ENCODE measurements around the gene TAF7L.

TAF7L gene

GRCh38 chrX:101219864-101220346, 71.2 kb downstream of the TAF7L start:
- Histone ChIP-seq H3K27ac (ENCODE audit: low read length) (no peak overlapping the region), H3K27me3 (ENCODE audit: low read depth, low read length) (no peaks in the 10 kb centered on the region), H3K4me1 (ENCODE audit: control insufficient read depth in 1 of 2, insufficient read depth in 2 of 2, low read length in 2 of 2) (no peaks in the 10 kb centered on the region), H3K9me3 (ENCODE audit: control insufficient read depth in 1 of 2, low read length in 2 of 2) (no peaks in the 10 kb centered on the region), H3K4me3 (ENCODE audit: low read depth in 1 of 2, low read length in 2 of 2) (peak overlapping the region in 1 of 2 donors; percentile 24), H3K36me3 (ENCODE audit: control insufficient read depth in 1 of 2, insufficient read depth in 2 of 2, low read length in 2 of 2) (no peaks in the 10 kb centered on the region)

GRCh38 chrX:101219116-101219863, 71.8 kb downstream of the TAF7L start, which contains the start of gene DRP2:
TSS of gene DRP2 (plus strand) at chrX:101219786. CDS start at chrX:101231648, 11,862 bp downstream.
- H3K4me3 ChIP-seq (ENCODE audit: low read depth in 1 of 2, low read length in 2 of 2), result peak within 1 kb of the TSS in 1 of 2 donors; percentile 24
- H3K27ac ChIP-seq (ENCODE audit: low read length), result no peak within 1 kb of the TSS

More at GRCh38 chrX:101219116-101219863, 71.8 kb downstream of the TAF7L start, which contains the start of gene DRP2:
- no peaks in the 10 kb centered on the region for H3K4me1 ChIP-seq (ENCODE audit: control insufficient read depth in 1 of 2, insufficient read depth in 2 of 2, low read length in 2 of 2)
- no peaks in the 10 kb centered on the region for H3K36me3 ChIP-seq (ENCODE audit: control insufficient read depth in 1 of 2, insufficient read depth in 2 of 2, low read length in 2 of 2)
- no peaks in the 10 kb centered on the region for H3K27me3 ChIP-seq (ENCODE audit: low read depth, low read length)
- no peaks in the 10 kb centered on the region for H3K9me3 ChIP-seq (ENCODE audit: control insufficient read depth in 1 of 2, low read length in 2 of 2)
